GM18502 (cell line): ENCODE measurements around the gene DGKQ.
A peak's percentile ranks its signal among the peaks of the same experiment; 100 is the strongest.

Source experiments
- ATAC-seq: cut with Tn5 transposase; IDR thresholded peaks from one replicate; pipeline ENCODE4 v1.9.1; 2021; ENCODE audit warnings: mild to moderate bottlenecking; ENCODE audit not compliant: unreplicated experiment, poor library complexity

Gene DGKQ

GRCh38 chr4:973431-974397, at the start of gene DGKQ:
Gene DGKQ, minus strand, starts transcription at chr4:973569. Its CDS starts 87 bp downstream, at chr4:973482.
- ATAC-seq = peak; percentile 72

GRCh38 chr4:1022739-1023066, 49.3 kb upstream of the DGKQ start:
- ATAC-seq = no peak

GRCh38 chr4:1022051-1022738, 48.8 kb upstream of the DGKQ start:
- ATAC-seq = no peak

GRCh38 chr4:1021386-1022050, 48.1 kb upstream of the DGKQ start:
- ATAC-seq = no peak

- no peak for ATAC-seq
These were observed 46.5 kb upstream of the DGKQ start for GRCh38 chr4:1019729-1020470.

- ATAC-seq = no peak
These were observed 46.0 kb upstream of the DGKQ start for GRCh38 chr4:1019320-1019719.

- no peak for ATAC-seq
These were observed 45.0 kb upstream of the DGKQ start for GRCh38 chr4:1018147-1019020.

GRCh38 chr4:1017706-1018105, 44.3 kb upstream of the DGKQ start:
- no peak for ATAC-seq

- no peak for ATAC-seq
These were observed 43.8 kb upstream of the DGKQ start for GRCh38 chr4:1017211-1017610.

- ATAC-seq = no peak
These were observed 42.4 kb upstream of the DGKQ start for GRCh38 chr4:1015746-1016145.

- no peak for ATAC-seq
These were observed 41.8 kb upstream of the DGKQ start for GRCh38 chr4:1015179-1015578.

- no peak for ATAC-seq
These were observed 41.2 kb upstream of the DGKQ start for GRCh38 chr4:1014291-1015167.

- ATAC-seq = no peak
These were observed 40.1 kb upstream of the DGKQ start for GRCh38 chr4:1013225-1014073.

- no peak for ATAC-seq
These were observed 38.8 kb upstream of the DGKQ start for GRCh38 chr4:1012034-1012739.

- peak; percentile 4 for ATAC-seq
These were observed 38.3 kb upstream of the DGKQ start for GRCh38 chr4:1011666-1012033.

- peak; percentile 41 for ATAC-seq
These were observed 37.8 kb upstream of the DGKQ start, which contains the start of gene FGFRL1 for GRCh38 chr4:1011022-1011665. Gene FGFRL1, plus strand, starts transcription at chr4:1011626. Its CDS starts 860 bp downstream, at chr4:1012486.
